HCEC 1CT (cell line): ENCODE results near the gene BTN2A1.
A peak's percentile ranks its signal among the peaks of the same experiment; 100 is the strongest.

ENCODE experiments used
- DNase-seq: peaks from one replicate; pipeline ENCODE4 v3.0.0-alpha.2; 2017

BTN2A1 gene

GRCh38 chr6:26497610-26498009 is 39.9 kb downstream of the BTN2A1 start:
- no peak for DNase-seq

- DNase-seq, result no peak
Measured at GRCh38 chr6:26500102-26500501, 42.3 kb downstream of the BTN2A1 start, which contains the start of gene BTN1A1. TSS of gene BTN1A1 (plus strand) at chr6:26500303. CDS start at chr6:26501287, 984 bp downstream.

- DNase-seq, result no peak
Measured at GRCh38 chr6:26501482-26501986, 43.8 kb downstream of the BTN2A1 start.

GRCh38 chr6:26502165-26502564 is 44.4 kb downstream of the BTN2A1 start:
- DNase-seq, result no peak

- no peak for DNase-seq
Measured at GRCh38 chr6:26502626-26503025, 44.9 kb downstream of the BTN2A1 start.

GRCh38 chr6:26507658-26508057 is 49.9 kb downstream of the BTN2A1 start:
- DNase-seq, result no peak

GRCh38 chr6:26511033-26511432 is 53.3 kb downstream of the BTN2A1 start:
- peak; percentile 43 for DNase-seq

GRCh38 chr6:26514984-26515383 is 57.2 kb downstream of the BTN2A1 start:
- no peak for DNase-seq

- DNase-seq, result no peak
Measured at GRCh38 chr6:26516481-26517427, 59.0 kb downstream of the BTN2A1 start.
